HepG2 (cell line): ENCODE results near the gene GFPT1. TPM values are rescaled to one million over a fixed set of nuclear protein-coding genes. Genes with fewer than 3 reads are reported as not detected.

Experiments used
- FOXA1 ChIP-seq, 2 experiments: fragments of 450-650 bp in 1 of 2; sonication (generic) in 1 of 2; formaldehyde crosslinking in 1 of 2; IDR thresholded peaks; 2 replicates each; pipeline versions ENCODE4 v1.4.0 to v1.6.1; 2016 to 2020; ENCODE audit warnings: missing genetic modification reagents in 1 of 2
- FOXC1 ChIP-seq: sonication (generic); formaldehyde crosslinking; IDR thresholded peaks from 2 replicates; pipeline ENCODE4 v1.8.0; 2022; ENCODE audit warnings: mild to moderate bottlenecking, missing genetic modification reagents, borderline replicate concordance
- HMG20A ChIP-seq: IDR thresholded peaks from 2 replicates; pipeline ENCODE4 v1.6.1; 2016; ENCODE audit warnings: borderline replicate concordance
- MED13 ChIP-seq: sonication (generic); formaldehyde crosslinking; IDR thresholded peaks from 2 replicates; pipeline ENCODE4 v1.5.0; 2020; ENCODE audit warnings: missing genetic modification reagents
- MED8 ChIP-seq: sonication (generic); formaldehyde crosslinking; IDR thresholded peaks from 2 replicates; pipeline ENCODE4 v1.8.1; 2023; ENCODE audit warnings: mild to moderate bottlenecking, missing genetic modification reagents; ENCODE audit not compliant: insufficient replicate concordance
- ZSCAN20 ChIP-seq: sonication (generic); formaldehyde crosslinking; IDR thresholded peaks from 2 replicates; pipeline ENCODE4 v1.4.0; 2020; ENCODE audit warnings: missing genetic modification reagents, mild to moderate bottlenecking, borderline replicate concordance
- polyA plus RNA-seq, 8 experiments: library from polyadenylated mRNA; depleted of rRNA in 3 of 8; stranded (reverse) in 7 of 8; unstranded in 1 of 8; fragments of >200 nt; fragmentation: Illumina TruSeq in 4 of 8; extraction: Trizol in 4 of 8; gene quantifications; 2 replicates each; pipeline versions ENCODE4 v1.2.1 to v1.2.3, GENCODE V29; 2011 to 2016; ENCODE audit warnings: low read depth in 4 of 8, missing spikeins in 1 of 8, mixed read lengths in 1 of 8; ENCODE audit not compliant: insufficient read depth in 1 of 8
- total RNA-seq, 5 experiments: library from RNA; depleted of rRNA; stranded (reverse); fragments of >200 nt; fragmentation: Illumina TruSeq; extraction: Trizol; gene quantifications; 2 replicates each; pipeline ENCODE4 v1.2.3, GENCODE V29; 2016; ENCODE audit warnings: low read depth in 1 of 5
- TF ChIP-seq, protein P1 (sequence below): sonication (generic); formaldehyde crosslinking; IDR thresholded peaks from 2 replicates; pipeline ENCODE4 v1.4.0; 2020; ENCODE audit warnings: missing genetic modification reagents, mild to moderate bottlenecking, borderline replicate concordance
- TF ChIP-seq, protein P2 (sequence below): sonication (generic); formaldehyde crosslinking; IDR thresholded peaks from 2 replicates; pipeline ENCODE4 v1.4.0; 2020; ENCODE audit warnings: missing genetic modification reagents, borderline replicate concordance
- TF ChIP-seq, protein P3 (sequence below): sonication (generic); formaldehyde crosslinking; IDR thresholded peaks from 2 replicates; pipeline ENCODE4 v1.8.1; 2022; ENCODE audit warnings: low read depth, mild to moderate bottlenecking, missing genetic modification reagents
- TF ChIP-seq, protein P4 (sequence below): sonication (generic); formaldehyde crosslinking; IDR thresholded peaks from 2 replicates; pipeline ENCODE4 v1.8.1; 2023; ENCODE audit warnings: mild to moderate bottlenecking, missing genetic modification reagents

The GFPT1 gene
- total and polyA plus RNA-seq, 2 of the 13 experiments (the other 11 are each of a cell fraction or from before 2014, with no cell fraction given), result 24.0 to 84.9 TPM

DNA sequence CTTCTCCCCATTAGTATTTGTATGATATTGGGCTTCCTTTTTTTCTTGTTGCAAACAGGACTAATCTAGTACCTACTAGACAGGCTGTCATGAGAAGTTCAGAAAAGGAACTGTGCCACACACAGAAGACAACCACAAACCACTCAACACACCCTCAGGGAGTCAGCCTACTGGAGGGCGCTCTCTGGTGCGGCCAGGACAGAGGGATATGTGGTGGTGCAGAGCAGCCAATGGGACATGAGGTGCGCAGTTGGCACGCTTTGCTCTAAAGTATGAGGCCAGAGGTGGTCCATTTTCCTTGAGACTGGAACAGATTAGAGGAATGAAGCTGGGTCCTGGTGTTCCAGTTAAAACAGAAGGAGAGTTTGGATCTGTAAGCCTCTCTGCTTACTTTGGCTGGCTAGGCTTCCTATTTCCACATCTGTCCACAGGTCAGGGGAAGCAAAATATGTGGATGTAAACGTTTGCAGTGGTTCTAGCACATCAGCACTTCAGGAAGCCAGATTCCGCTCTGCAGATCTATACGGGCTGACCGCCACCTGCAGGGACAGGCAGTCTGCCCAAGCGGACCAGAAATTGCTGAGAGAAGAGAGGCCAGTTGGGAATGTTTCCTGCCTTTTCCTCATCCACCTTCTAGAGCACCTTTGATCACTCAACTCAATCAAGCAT lies 114.1 kb downstream of the GFPT1 start (continued):
- TF ChIP-seq, protein P1, sequence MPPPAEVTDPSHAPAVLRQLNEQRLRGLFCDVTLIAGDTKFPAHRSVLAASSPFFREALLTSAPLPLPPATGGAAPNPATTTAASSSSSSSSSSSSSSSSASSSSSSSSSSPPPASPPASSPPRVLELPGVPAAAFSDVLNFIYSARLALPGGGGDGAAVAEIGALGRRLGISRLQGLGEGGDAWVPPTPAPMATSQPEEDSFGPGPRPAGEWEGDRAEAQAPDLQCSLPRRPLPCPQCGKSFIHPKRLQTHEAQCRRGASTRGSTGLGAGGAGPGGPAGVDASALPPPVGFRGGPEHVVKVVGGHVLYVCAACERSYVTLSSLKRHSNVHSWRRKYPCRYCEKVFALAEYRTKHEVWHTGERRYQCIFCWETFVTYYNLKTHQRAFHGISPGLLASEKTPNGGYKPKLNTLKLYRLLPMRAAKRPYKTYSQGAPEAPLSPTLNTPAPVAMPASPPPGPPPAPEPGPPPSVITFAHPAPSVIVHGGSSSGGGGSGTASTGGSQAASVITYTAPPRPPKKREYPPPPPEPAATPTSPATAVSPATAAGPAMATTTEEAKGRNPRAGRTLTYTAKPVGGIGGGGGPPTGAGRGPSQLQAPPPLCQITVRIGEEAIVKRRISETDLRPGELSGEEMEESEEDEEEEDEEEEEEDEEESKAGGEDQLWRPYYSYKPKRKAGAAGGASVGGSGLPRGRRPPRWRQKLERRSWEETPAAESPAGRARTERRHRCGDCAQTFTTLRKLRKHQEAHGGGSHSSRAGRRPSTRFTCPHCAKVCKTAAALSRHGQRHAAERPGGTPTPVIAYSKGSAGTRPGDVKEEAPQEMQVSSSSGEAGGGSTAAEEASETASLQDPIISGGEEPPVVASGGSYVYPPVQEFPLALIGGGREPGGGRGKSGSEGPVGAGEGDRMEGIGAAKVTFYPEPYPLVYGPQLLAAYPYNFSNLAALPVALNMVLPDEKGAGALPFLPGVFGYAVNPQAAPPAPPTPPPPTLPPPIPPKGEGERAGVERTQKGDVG (CRISPR knock-in tag), result peak; percentile 96; the same call in 1 of the 2 replicates
- TF ChIP-seq, protein P2, sequence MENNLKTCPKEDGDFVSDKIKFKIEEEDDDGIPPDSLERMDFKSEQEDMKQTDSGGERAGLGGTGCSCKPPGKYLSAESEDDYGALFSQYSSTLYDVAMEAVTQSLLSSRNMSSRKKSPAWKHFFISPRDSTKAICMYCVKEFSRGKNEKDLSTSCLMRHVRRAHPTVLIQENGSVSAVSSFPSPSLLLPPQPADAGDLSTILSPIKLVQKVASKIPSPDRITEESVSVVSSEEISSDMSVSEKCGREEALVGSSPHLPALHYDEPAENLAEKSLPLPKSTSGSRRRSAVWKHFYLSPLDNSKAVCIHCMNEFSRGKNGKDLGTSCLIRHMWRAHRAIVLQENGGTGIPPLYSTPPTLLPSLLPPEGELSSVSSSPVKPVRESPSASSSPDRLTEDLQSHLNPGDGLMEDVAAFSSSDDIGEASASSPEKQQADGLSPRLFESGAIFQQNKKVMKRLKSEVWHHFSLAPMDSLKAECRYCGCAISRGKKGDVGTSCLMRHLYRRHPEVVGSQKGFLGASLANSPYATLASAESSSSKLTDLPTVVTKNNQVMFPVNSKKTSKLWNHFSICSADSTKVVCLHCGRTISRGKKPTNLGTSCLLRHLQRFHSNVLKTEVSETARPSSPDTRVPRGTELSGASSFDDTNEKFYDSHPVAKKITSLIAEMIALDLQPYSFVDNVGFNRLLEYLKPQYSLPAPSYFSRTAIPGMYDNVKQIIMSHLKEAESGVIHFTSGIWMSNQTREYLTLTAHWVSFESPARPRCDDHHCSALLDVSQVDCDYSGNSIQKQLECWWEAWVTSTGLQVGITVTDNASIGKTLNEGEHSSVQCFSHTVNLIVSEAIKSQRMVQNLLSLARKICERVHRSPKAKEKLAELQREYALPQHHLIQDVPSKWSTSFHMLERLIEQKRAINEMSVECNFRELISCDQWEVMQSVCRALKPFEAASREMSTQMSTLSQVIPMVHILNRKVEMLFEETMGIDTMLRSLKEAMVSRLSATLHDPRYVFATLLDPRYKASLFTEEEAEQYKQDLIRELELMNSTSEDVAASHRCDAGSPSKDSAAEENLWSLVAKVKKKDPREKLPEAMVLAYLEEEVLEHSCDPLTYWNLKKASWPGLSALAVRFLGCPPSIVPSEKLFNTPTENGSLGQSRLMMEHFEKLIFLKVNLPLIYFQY (CRISPR knock-in tag), result peak; percentile 76; the same call in 1 of the 2 replicates
- TF ChIP-seq FOXA1 (IDR thresholded peaks at IDR 0.05) (no peak), FOXA1 (CRISPR knock-in tag; IDR thresholded peaks at IDR 0.05) (peak; percentile 82), FOXC1 (peak; percentile 19; the same call in 1 of the 2 replicates), ZSCAN20 (CRISPR knock-in tag) (0 out of 2 replicates have a peak, but pooled peaks have one; percentile 38), HMG20A (CRISPR knock-in tag) (peak; percentile 23; the same call in 1 of the 2 replicates), MED13 (CRISPR knock-in tag) (0 out of 2 replicates have a peak, but pooled peaks have one; percentile 30), MED8 (CRISPR knock-in tag) (peak; percentile 60)
- TF ChIP-seq, protein P3, sequence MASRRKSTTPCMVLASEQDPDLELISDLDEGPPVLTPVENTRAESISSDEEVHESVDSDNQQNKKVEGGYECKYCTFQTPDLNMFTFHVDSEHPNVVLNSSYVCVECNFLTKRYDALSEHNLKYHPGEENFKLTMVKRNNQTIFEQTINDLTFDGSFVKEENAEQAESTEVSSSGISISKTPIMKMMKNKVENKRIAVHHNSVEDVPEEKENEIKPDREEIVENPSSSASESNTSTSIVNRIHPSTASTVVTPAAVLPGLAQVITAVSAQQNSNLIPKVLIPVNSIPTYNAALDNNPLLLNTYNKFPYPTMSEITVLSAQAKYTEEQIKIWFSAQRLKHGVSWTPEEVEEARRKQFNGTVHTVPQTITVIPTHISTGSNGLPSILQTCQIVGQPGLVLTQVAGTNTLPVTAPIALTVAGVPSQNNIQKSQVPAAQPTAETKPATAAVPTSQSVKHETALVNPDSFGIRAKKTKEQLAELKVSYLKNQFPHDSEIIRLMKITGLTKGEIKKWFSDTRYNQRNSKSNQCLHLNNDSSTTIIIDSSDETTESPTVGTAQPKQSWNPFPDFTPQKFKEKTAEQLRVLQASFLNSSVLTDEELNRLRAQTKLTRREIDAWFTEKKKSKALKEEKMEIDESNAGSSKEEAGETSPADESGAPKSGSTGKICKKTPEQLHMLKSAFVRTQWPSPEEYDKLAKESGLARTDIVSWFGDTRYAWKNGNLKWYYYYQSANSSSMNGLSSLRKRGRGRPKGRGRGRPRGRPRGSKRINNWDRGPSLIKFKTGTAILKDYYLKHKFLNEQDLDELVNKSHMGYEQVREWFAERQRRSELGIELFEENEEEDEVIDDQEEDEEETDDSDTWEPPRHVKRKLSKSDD (CRISPR knock-in tag), result no peak
- TF ChIP-seq, protein P4, sequence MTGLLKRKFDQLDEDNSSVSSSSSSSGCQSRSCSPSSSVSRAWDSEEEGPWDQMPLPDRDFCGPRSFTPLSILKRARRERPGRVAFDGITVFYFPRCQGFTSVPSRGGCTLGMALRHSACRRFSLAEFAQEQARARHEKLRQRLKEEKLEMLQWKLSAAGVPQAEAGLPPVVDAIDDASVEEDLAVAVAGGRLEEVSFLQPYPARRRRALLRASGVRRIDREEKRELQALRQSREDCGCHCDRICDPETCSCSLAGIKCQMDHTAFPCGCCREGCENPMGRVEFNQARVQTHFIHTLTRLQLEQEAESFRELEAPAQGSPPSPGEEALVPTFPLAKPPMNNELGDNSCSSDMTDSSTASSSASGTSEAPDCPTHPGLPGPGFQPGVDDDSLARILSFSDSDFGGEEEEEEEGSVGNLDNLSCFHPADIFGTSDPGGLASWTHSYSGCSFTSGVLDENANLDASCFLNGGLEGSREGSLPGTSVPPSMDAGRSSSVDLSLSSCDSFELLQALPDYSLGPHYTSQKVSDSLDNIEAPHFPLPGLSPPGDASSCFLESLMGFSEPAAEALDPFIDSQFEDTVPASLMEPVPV (CRISPR knock-in tag), result 0 out of 2 replicates have a peak, but pooled peaks have one; percentile 45
